NOMO-1 treated with DMSO at 0.1 percent for 48 hours (cell line): ENCODE measurements around the gene TSPAN3.

Source experiments
- DNase-seq: peaks from one replicate; lab custom pipeline; 2025; ENCODE audit not compliant: unreplicated experiment; lab: John Stamatoyannopoulos, UW

The TSPAN3 gene

DNA sequence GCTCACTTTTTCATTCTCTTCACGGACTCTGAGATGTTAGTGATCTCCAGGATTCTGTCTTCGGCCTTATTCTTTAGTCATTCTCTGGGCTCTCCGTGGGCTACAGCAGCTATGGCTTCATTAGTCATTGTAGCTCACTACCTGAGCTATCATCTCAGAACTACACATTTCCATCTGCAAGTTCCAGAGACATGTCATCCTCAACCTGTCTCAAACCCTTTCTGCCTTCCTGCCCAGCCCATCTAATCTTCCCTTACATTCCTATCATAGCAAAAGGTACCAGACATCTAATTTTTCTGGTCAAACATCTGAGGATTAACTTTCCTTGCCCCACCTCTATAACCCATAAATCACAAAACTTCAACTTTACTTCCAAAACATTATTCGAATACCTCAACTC is 13.2 kb downstream of the TSPAN3 start:
- no peak for DNase-seq

DNA sequence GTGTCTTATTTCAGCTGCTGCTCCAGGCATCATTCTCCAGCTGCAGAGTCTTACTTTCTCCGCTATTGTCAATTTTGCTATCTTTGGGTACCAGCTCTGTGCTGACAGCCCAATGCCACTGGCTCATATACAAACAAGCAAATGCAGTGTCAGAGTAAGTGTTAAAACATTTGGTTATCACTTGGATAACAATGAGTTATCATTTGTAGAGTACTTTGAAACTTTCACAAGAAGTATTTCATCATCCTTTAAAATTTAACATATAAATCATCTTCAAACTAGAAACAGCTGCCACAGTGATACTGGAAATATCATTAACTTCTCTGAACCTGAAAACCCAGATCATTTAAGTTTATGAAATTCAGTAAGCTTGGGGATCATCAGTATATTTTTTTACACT is 13.8 kb downstream of the TSPAN3 start:
- no peak for DNase-seq

DNA sequence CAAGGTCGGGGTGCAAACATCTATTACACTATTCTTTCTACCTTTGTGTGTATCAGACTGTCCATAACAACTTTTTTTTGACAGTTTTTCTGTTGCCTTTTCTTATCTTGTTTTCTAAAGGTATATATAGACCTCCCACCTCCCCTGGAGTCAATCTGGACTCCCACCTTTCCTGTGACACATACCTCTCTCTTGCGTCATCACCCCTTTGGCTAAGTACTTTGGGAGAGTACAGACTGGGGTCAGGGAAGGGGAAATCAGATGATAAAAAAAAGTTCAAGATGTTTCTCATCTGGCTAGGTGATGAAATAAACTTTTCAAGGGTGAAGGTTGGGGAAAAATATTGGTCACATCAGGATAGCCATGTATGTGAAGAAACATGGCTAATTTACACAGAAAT is 17.2 kb downstream of the TSPAN3 start:
- no peak for DNase-seq

DNA sequence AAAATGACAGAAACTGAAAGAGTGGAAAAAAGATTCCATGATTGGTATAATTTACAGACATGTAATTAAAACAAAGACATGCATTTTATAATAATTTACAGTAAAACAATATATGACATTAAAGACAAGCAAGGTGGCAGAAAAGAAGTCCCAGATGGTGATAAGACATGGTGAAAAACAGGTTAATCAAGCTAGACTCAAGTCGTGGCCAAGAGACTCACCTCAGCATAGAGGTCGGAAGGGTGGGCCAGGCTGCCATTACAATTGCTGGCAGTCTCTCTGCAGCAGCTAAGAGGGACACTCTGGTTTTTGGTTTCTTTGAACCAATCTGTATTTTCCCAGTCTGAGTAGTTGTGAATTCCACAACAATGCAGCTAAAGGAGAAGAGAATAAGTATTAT is 18.4 kb downstream of the TSPAN3 start:
- no peak for DNase-seq

- DNase-seq = no peak
Measured at GRCh38 chr15:77048135-77048876, 22.6 kb downstream of the TSPAN3 start.

GRCh38 chr15:77046704-77047412 is 24.1 kb downstream of the TSPAN3 start:
- no peak for DNase-seq

DNA sequence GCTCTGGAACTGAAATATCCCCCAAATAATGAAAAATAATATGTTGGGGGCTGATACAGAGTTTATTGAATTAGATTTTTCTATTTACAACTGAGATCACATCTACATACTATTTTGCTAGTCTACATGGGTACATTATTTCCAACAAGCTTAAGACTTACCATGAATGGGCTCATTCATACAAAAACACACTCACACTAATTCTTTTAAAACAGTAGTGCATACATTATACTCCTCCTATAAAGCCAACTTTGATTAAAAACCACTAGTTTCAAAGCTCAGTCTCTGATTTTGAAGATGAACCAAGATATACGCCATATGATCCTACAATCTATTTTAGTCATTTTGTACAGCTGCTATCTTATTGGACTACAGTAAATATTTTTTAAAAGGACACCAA is 24.9 kb downstream of the TSPAN3 start:
- no peak for DNase-seq

DNA sequence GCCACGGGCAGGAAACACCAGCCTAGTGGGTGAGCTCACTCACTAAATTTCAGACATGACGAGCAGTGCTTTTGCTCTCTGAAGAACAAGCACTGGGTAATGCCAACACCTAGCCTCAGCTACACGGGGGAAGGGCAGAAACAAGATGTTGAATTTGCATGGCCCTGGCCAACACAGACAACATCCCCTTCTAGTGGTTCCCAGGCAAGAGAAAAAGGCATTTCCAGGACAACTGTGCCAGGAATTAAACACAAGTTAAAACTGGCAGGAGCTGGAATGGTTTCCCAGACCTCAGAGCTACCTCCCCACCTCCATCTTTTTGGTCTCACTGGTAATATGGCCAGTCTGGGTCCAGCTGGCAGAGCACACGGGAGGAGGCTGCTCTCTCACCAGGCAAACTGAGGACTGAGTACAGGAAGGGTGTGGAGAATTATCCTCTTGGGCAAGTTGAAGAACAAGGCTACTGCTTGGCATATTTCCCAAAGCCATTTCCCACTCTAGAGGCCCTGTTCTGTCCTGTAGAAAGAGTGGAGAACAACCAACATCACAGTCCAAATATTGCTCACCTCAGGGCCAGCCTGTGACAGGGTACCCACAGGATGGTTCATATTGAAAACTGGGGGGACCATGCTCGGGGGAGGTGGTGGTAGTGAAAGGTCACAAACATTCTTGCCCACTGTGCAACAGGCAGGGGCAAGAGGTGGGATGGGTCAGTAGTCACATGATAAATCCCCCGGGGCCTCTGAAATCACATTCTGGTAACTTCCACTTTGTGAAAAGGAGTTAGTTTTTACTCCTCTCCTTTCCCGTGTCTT is 26.5 kb downstream of the TSPAN3 start:
- DNase-seq = no peak

GRCh38 chr15:77042955-77043920 is 27.7 kb downstream of the TSPAN3 start:
- DNase-seq = no peak

GRCh38 chr15:77042245-77042919 is 28.5 kb downstream of the TSPAN3 start:
- DNase-seq = no peak

DNA sequence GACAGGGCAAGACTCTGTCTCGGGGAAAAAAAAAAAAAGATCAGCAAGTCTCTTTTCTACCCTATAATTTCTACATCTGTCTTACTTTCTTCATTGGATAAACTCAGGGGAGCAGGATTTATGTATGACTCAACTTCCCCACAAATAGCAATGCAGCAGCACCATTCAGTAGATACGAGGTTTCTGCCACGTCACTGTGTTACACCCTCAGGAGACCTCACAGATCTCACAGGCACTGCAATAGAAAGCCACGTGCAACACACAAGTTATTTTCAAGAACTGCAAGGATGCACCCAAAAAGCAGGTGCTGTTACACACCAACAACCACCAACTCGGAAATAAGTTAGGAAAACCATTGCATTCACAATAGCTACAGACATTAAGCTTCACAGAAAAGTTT is 30.2 kb downstream of the TSPAN3 start:
- DNase-seq = no peak

DNA sequence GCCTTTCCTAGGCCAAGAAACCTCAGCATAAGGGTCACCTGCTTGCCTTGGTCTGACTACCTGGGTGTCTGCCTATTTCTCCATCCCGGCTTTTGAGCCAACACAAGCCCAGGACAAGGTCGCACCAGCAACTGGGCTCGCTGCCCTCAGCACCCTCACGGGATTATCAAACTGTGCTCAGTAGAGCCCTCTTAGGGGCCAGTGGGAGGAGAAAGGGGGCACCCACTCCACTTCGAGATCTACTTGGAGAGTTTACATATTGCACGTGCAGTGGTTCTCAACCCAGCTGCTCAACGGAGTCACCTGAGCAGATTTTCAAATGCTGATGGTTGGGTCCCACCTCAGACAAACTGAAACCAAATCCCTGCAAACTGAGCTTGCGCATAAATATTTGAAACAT is 31.1 kb downstream of the TSPAN3 start:
- no peak for DNase-seq

DNA sequence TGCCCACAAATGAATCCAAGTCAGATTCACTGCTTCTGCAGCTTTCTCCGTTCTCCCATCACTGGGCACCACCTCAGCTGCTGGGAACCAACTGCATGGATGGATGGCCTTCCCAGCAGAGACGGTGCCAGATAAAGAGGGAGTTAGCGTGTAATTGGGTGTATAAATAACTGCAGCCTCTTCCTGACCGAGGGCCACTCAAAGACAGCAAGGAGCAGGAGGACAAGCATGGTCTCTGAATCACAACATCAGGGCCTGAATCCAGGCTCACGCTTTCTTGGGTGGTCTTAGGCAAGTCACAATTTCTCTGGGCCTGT is 31.7 kb downstream of the TSPAN3 start:
- no peak for DNase-seq

GRCh38 chr15:77038312-77039216 is 32.3 kb downstream of the TSPAN3 start:
- no peak for DNase-seq

DNA sequence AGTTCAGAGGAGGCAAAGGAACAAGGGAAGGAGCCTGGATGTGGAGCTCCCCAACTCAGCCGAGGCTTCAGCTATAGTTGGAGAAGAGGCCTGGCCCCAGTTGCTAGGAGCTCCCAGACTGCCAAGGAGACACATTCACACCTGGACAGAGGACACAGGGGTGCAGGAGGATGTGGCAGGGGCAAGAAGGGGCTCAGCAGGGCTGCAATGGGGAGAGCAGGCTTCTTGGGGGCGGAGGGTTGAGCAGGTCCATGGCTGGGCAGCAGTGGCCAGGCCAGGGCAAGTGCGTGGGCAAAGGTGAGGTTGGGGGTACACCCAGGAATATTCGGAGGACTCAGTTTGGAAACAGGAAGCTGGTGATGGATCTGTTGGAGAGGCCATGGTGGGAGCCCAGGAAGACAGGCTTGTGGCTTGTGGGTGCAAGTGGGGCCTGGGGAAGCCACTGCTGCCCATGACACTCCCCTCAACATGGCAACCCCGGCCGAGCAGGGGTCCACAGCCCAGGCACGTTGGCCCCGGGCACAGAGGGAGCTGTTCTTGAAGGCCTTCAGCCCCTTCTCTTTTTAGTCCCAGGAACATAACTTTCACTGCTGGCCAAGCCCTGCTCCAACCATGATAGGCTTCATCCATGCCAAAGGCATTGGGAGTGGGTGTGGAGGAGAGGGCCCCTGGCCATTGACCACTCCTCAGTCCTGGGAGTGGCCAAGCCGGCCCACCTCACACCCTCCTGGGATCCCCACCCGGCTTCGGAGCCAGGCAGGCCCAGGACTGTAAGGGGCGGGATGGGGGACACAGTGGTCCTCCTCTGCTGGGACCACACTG is 33.3 kb downstream of the TSPAN3 start:
- no peak for DNase-seq

GRCh38 chr15:77036537-77037387 is 34.1 kb downstream of the TSPAN3 start:
- no peak for DNase-seq

GRCh38 chr15:77035999-77036471 is 34.9 kb downstream of the TSPAN3 start:
- DNase-seq = no peak
